H1 (cell line): ENCODE measurements around the gene ANK3. TPM values are rescaled to one million over a fixed set of nuclear protein-coding genes. Genes with fewer than 3 reads are reported as not detected.

Experiments used
- CTCF ChIA-PET: fragments of 300-600 bp; sonication (Branson Sonifier 250); formaldehyde crosslinking; loops from one replicate; lab custom pipeline; 2021; ENCODE audit not compliant: partially characterized antibody; lab: Charles Lee
- POLR2A ChIA-PET: fragments of 300-600 bp; sonication (Branson Sonifier 250); formaldehyde crosslinking; loops from one replicate; lab custom pipeline; 2021; ENCODE audit warnings: inconsistent platforms; ENCODE audit not compliant: partially characterized antibody; lab: Charles Lee
- DNase-seq, 2 experiments: peaks; one replicate each; pipeline versions ENCODE4 v3.0.0 to v3.0.0-alpha.2; 2010 to 2022; ENCODE audit warnings: low spot score in 2 of 2, low read depth in 1 of 2, mixed read lengths in 1 of 2
- FAIRE-seq: peaks from 2 replicates; lab custom pipeline; 2011; peaks lifted over from hg19 to GRCh38; lab: Jason Lieb, UNC
- H2AFZ ChIP-seq: 2 replicates; pipeline ENCODE4 v1.8.1; 2012; ENCODE audit warnings: low read length, inconsistent platforms
- H2AK5ac ChIP-seq: 2 replicates; pipeline ENCODE4 v1.6.1; 2013; ENCODE audit warnings: low read depth, low read length
- H2BK120ac ChIP-seq: replicated peaks from 2 replicates; pipeline ENCODE3; 2013; ENCODE audit warnings: low read depth, low read length, inconsistent platforms
- H2BK12ac ChIP-seq: 2 replicates; pipeline ENCODE4 v1.6.1; 2013; ENCODE audit warnings: low read depth, low read length
- H2BK15ac ChIP-seq: 2 replicates; pipeline ENCODE4 v1.6.1; 2013; ENCODE audit warnings: low read length
- H2BK20ac ChIP-seq: 2 replicates; pipeline ENCODE4 v1.6.1; 2013; ENCODE audit warnings: low read length
- H2BK5ac ChIP-seq: 2 replicates; pipeline ENCODE4 v1.6.1; 2013; ENCODE audit warnings: low read depth, low read length
- H3K14ac ChIP-seq: 2 replicates; pipeline ENCODE4 v1.6.1; 2013; ENCODE audit warnings: inconsistent platforms; ENCODE audit not compliant: insufficient read length
- H3K18ac ChIP-seq: 2 replicates; pipeline ENCODE4 v1.6.1; 2013; ENCODE audit warnings: low read length; ENCODE audit errors: extremely low read depth
- H3K23ac ChIP-seq: 2 replicates; pipeline ENCODE4 v1.6.1; 2013; ENCODE audit warnings: inconsistent platforms; ENCODE audit not compliant: insufficient read length
- H3K23me2 ChIP-seq: 2 replicates; pipeline ENCODE4 v1.6.1; 2013; ENCODE audit warnings: low read depth, low read length
- H3K27ac ChIP-seq: 2 replicates; pipeline ENCODE4 v1.6.1; 2011; ENCODE audit warnings: low read depth, low read length, inconsistent platforms
- H3K27me3 ChIP-seq, 4 experiments: replicated peaks in 1 of 4; 1 replicate in 1 of 4; 2 replicates in 3 of 4; pipeline versions ENCODE4 v1.6.1 to v1.8.1; 2011 to 2013; ENCODE audit warnings: low read length in 3 of 4, mild to moderate bottlenecking in 3 of 4, inconsistent platforms in 2 of 4, mixed read lengths in 2 of 4, moderate library complexity in 1 of 4; ENCODE audit not compliant: control insufficient read depth in 3 of 4, insufficient read depth in 3 of 4; ENCODE audit errors: extremely low read depth in 1 of 4
- H3K36me3 ChIP-seq, 4 experiments: 2 replicates each; pipeline versions ENCODE4 v1.6.1 to v1.8.1; 2011 to 2013; ENCODE audit warnings: mild to moderate bottlenecking in 4 of 4, low read length in 3 of 4, moderate library complexity in 2 of 4, control low read depth in 1 of 4, inconsistent platforms in 1 of 4; ENCODE audit not compliant: insufficient read depth in 4 of 4, control insufficient read depth in 2 of 4
- H3K4ac ChIP-seq: replicated peaks from 2 replicates; pipeline ENCODE3; 2013; ENCODE audit warnings: low read length, low read depth, mixed read lengths, inconsistent platforms; ENCODE audit not compliant: insufficient read length
- H3K4me1 ChIP-seq, 4 experiments: replicated peaks in 1 of 4; 1 replicate in 1 of 4; 2 replicates in 3 of 4; pipeline versions ENCODE4 v1.6.1 to v1.8.1; 2011 to 2013; ENCODE audit warnings: low read length in 3 of 4, inconsistent platforms in 2 of 4, mixed read lengths in 1 of 4; ENCODE audit not compliant: insufficient read depth in 4 of 4, control insufficient read depth in 3 of 4
- H3K4me2 ChIP-seq, 2 experiments: 2 replicates each; pipeline versions ENCODE4 v1.6.1 to v1.8.1; 2011 to 2013; ENCODE audit warnings: low read depth in 2 of 2, low read length in 2 of 2, control low read depth in 1 of 2, inconsistent platforms in 1 of 2, mild to moderate bottlenecking in 1 of 2; ENCODE audit not compliant: insufficient read depth in 1 of 2
- H3K4me3 ChIP-seq, 4 experiments: fragments of 200-600, 300-600 bp in 1 of 4; sonication (generic), shearing (Covaris generic), sonication (Bioruptor Twin) in 1 of 4; 2 replicates each; pipeline versions ENCODE4 v1.5.1 to v1.8.1; 2011 to 2016; ENCODE audit warnings: low read length in 4 of 4, low read depth in 3 of 4, control low read depth in 2 of 4, inconsistent platforms in 2 of 4, mild to moderate bottlenecking in 2 of 4, mixed read lengths in 1 of 4, moderate library complexity in 1 of 4; ENCODE audit not compliant: insufficient read depth in 2 of 4; ENCODE audit errors: extremely low read depth in 1 of 4
- H3K56ac ChIP-seq: replicated peaks from 2 replicates; pipeline ENCODE3; 2013; ENCODE audit warnings: low read depth, mild to moderate bottlenecking, mixed read lengths, low read length, inconsistent platforms; ENCODE audit not compliant: insufficient read length
- H3K79me1 ChIP-seq: 2 replicates; pipeline ENCODE4 v1.6.1; 2013; ENCODE audit warnings: low read depth, low read length, control low read depth
- H3K79me2 ChIP-seq, 2 experiments: 2 replicates each; pipeline versions ENCODE4 v1.6.1 to v1.8.1; 2012 to 2013; ENCODE audit warnings: low read length in 2 of 2, mild to moderate bottlenecking in 2 of 2, inconsistent platforms in 1 of 2; ENCODE audit not compliant: insufficient read depth in 2 of 2, control insufficient read depth in 1 of 2
- H3K9ac ChIP-seq, 4 experiments: replicated peaks in 1 of 4; 1 replicate in 1 of 4; 2 replicates in 3 of 4; pipeline versions ENCODE4 v1.6.1 to v1.8.1; 2011 to 2013; ENCODE audit warnings: low read depth in 3 of 4, low read length in 3 of 4, control low read depth in 2 of 4, mild to moderate bottlenecking in 2 of 4, moderate library complexity in 2 of 4, inconsistent platforms in 1 of 4; ENCODE audit errors: extremely low read depth in 1 of 4
- H3K9me3 ChIP-seq, 2 experiments: 2 replicates each; pipeline versions ENCODE4 v1.6.1 to v1.8.1; 2012 to 2013; ENCODE audit warnings: mild to moderate bottlenecking in 2 of 2, moderate library complexity in 2 of 2, control low read depth in 1 of 2, inconsistent platforms in 1 of 2, low read depth in 1 of 2, low read length in 1 of 2, mixed read lengths in 1 of 2; ENCODE audit not compliant: insufficient read depth in 2 of 2
- H4K20me1 ChIP-seq, 2 experiments: replicated peaks in 1 of 2; 2 replicates each; pipeline versions ENCODE3 to v1.8.1; 2011 to 2013; ENCODE audit warnings: inconsistent platforms in 2 of 2, low read length in 2 of 2, mild to moderate bottlenecking in 1 of 2; ENCODE audit not compliant: insufficient read depth in 2 of 2, control insufficient read depth in 1 of 2
- H4K5ac ChIP-seq: 2 replicates; pipeline ENCODE4 v1.6.1; 2013; ENCODE audit warnings: low read length, low read depth, mixed read lengths, inconsistent platforms; ENCODE audit not compliant: insufficient read length
- H4K8ac ChIP-seq: 2 replicates; pipeline ENCODE4 v1.8.0; 2013; ENCODE audit warnings: mild to moderate bottlenecking, moderate library complexity, low read length, inconsistent platforms; ENCODE audit not compliant: insufficient read depth; ENCODE audit errors: extremely low read depth
- H4K91ac ChIP-seq: replicated peaks from 2 replicates; pipeline ENCODE3; 2013; ENCODE audit warnings: low read length, mixed read lengths, inconsistent platforms; ENCODE audit not compliant: insufficient read length
- BACH1 ChIP-seq: IDR thresholded peaks from 2 replicates; pipeline ENCODE4 v1.6.1; 2012; ENCODE audit warnings: low read length, improper control_type of control experiment
- KDM5A ChIP-seq: fragments of 200-600 bp; IDR thresholded peaks from 2 replicates; pipeline ENCODE4 v1.7.1; 2012; ENCODE audit warnings: mild to moderate bottlenecking, low read length, inconsistent platforms, mixed read lengths
- MAFK ChIP-seq: IDR thresholded peaks from 2 replicates; pipeline ENCODE4 v1.6.1; 2012; ENCODE audit warnings: low read depth, mild to moderate bottlenecking, improper control_type of control experiment, low read length
- WGBS, 2 experiments: shearing (Covaris generic) in 1 of 2; methylation state at CpG; one replicate each; pipeline versions ENCODE4 v1.1.6 to v1.1.7; 2013 to 2015; ENCODE audit warnings: low lambda C conversion rate in 2 of 2, mixed read lengths in 2 of 2, inconsistent platforms in 1 of 2, low coverage in 1 of 2, missing lambda C conversion rate in 1 of 2; ENCODE audit not compliant: insufficient replicate concordance in 2 of 2, insufficient coverage in 1 of 2, insufficient read length in 1 of 2; ENCODE audit errors: extremely low coverage in 1 of 2, missing lambda C conversion rate in 1 of 2; 5-methylcytosine and 5-hydroxymethylcytosine counted together
- polyA plus RNA-seq, 7 experiments: library from polyadenylated mRNA; depleted of rRNA in 3 of 7; stranded (reverse) in 5 of 7; unstranded in 2 of 7; fragments of >200 nt in 5 of 7; fragments of 200-250 nt in 2 of 7; gene quantifications; 1 replicate in 5 of 7; 2 replicates in 1 of 7; 4 replicates in 1 of 7; pipeline versions ENCODE4 v1.2.1 to v1.2.3, GENCODE V29; 2011 to 2013; ENCODE audit warnings: missing spikeins in 2 of 7, mixed read lengths in 2 of 7
- total RNA-seq: library from RNA; stranded (reverse); fragmentation: NEBNext Ultra II Directional; extraction: Animal tissue kit (Norgen Biotek cat#: 25700); gene quantifications from 2 replicates; pipeline ENCODE4 v1.2.1, GENCODE V29; 2021

Gene ANK3
- total and polyA plus RNA-seq, 2 of the 8 experiments (the other 6 are each of a cell fraction or from before 2014, with no cell fraction given), result 18.1 to 67.9 TPM

DNA sequence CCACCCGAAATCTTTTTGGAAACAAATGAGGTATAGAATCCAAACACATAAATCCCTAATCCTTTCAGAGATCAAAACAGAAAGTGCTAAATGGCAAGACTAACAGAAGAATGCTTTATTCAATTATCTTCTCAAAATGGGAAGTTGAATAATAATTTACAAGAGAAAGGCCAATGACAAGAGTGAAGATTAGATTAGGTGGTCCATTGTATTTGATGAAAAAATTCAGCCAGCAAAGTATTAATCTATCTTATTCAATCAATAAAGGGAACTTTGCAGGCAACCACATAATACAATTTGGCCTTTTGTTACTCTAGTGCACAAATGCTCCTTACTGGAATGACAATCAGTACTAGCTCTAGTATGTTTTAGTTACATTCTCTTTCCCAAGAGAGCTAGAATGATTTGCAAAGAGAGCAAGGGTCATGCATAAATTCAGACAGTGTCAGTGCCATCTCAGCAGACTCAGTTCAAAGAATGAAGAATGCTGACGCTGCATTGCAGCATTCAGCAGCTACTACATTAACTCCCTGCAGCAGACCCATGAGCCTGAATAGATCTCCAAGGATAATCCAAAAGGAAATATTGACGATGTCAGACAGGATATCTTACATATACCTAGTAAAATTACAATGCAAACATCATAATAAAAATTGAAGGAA is 131.8 kb downstream of the ANK3 start:
- Histone ChIP-seq H3K4me3 (no peak overlapping the region), H3K9ac (no peak overlapping the region), H4K20me1 (no peaks in the 10 kb centered on the region), H3K27me3 (no peaks in the 10 kb centered on the region), H4K5ac (no peak overlapping the region), H3K9me3 (no peaks in the 10 kb centered on the region), H3K27ac (no peak overlapping the region), H3K18ac (no peak overlapping the region), H3K4ac (no peak overlapping the region), H2AFZ (no peak overlapping the region), H3K23ac (no peak overlapping the region), H2BK5ac (no peak overlapping the region), H2BK12ac (no peak overlapping the region), H3K79me1 (no peaks in the 10 kb centered on the region), H4K91ac (no peak overlapping the region), H3K36me3 (no peaks in the 10 kb centered on the region), H3K56ac (no peak overlapping the region), H3K14ac (no peak overlapping the region), H3K4me2 (peak overlapping the region; percentile 6 to 42; a peak in 1 of 4 replicates), H2BK15ac (no peak overlapping the region), H3K79me2 (no peaks in the 10 kb centered on the region), H4K8ac (no peak overlapping the region), H2BK120ac (no peak overlapping the region), H2AK5ac (no peak overlapping the region), H3K23me2 (no peaks in the 10 kb centered on the region), H3K4me1 (peaks cover 0 to 6% (median 4%) of the 10 kb centered on the region in 4 experiments; a peak in 5 of 7 replicates), H2BK20ac (no peak overlapping the region)
- ChIA-PET POLR2A (interaction anchor here (0.5 kb wide), 1 partner anchor 30 kb away, joined by 3 read pairs; no protein-coding TSS in a partner anchor), CTCF (interaction anchor here (0.8 to 1.4 kb wide), 3 partner anchors 10 to 19 kb away, joined by 3 to 4 read pairs (median 3); no protein-coding TSS in a partner anchor)
- 55% methylated on average over 3 of the region's 3 CpGs; no CpG with 5 or more reads in 1 of the 2 experiments for WGBS, 2 experiments
- FAIRE-seq, result no peak
- peak; percentile 69; the same call in 1 of the 2 replicates for TF ChIP-seq MAFK
- TF ChIP-seq KDM5A, result no peak
- 0 out of 2 replicates have a peak, but pooled peaks have one; percentile 22 for TF ChIP-seq BACH1
- DNase-seq, result no peak
